ENCODE data around the gene B4GALNT3. TPM values are rescaled to one million over a fixed set of nuclear protein-coding genes. Genes with fewer than 3 reads are reported as not detected.

The B4GALNT3 gene
- total and polyA plus RNA-seq, 2 of the 13 experiments (the other 11 are each of a cell fraction or from before 2014, with no cell fraction given) = 3.2 to 4.4 TPM

DNA sequence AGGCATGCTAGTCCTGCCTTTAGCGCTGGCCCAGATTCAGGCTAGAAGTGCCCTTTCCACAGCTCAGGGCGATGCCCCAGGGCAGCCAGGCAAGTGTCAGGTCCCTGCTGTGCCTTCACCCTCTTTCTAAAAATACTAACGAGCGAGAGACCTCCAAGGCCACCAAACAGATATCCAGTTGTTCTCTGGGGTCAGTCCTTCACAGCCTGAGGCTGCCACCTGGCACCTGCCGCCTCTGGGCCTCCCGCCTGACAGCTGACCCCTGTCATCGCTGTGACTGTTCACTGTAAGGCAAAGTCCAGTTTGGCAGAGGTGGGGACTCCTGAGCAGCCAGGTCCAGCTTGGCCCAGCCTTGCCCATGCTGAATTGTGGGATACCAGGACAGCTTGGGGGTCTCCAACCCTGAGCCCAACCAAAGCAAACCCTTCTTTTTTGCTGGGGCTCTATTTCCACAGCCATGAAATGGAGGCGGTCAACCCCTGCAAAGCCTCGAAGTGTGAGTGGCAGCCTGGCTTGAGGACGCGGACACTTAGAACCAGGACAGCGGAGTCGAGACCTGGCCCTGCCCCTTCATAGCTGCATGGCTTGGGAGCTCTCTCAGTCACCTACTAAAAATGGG lies 123.6 kb downstream of the B4GALNT3 start (continued):
- TF ChIP-seq PITX1 (CRISPR knock-in tag; IDR thresholded peaks at IDR 0.05) (peak; percentile 87), ZNF777 (CRISPR knock-in tag; IDR thresholded peaks at IDR 0.05) (0 out of 2 replicates have a peak, but pooled peaks have one; percentile 28), NFE2L2 (IDR thresholded peaks at IDR 0.05; ENCODE audit: low read length) (no peak), RORA (CRISPR knock-in tag; IDR thresholded peaks at IDR 0.05) (no peak), GATA4 (IDR thresholded peaks at IDR 0.05; ENCODE audit: borderline replicate concordance, low read depth) (no peak; the same call in 1 of the 2 replicates), MEF2D (CRISPR knock-in tag; IDR thresholded peaks at IDR 0.05) (peak; percentile 97), GZF1 (CRISPR knock-in tag; IDR thresholded peaks at IDR 0.05) (no peak), NRL (CRISPR knock-in tag; IDR thresholded peaks at IDR 0.05; ENCODE audit: borderline replicate concordance) (peak; percentile 85), ZNF260 (CRISPR knock-in tag; IDR thresholded peaks at IDR 0.05; ENCODE audit: borderline replicate concordance, low read depth) (no peak), GATAD2A (CRISPR knock-in tag; IDR thresholded peaks at IDR 0.05) (peak; percentile 88), KAT7 (CRISPR knock-in tag; IDR thresholded peaks at IDR 0.05; ENCODE audit: borderline replicate concordance) (no peak), NFKBIZ (CRISPR knock-in tag; IDR thresholded peaks at IDR 0.05) (no peak; the same call in 1 of the 2 replicates), ZNF343 (CRISPR knock-in tag; IDR thresholded peaks at IDR 0.05) (no peak), HOXA3 (CRISPR knock-in tag; IDR thresholded peaks at IDR 0.05) (peak; percentile 93), MAZ (IDR thresholded peaks at IDR 0.05; ENCODE audit: borderline replicate concordance, low read depth, low read length) (no peak), MAZ (CRISPR knock-in tag; IDR thresholded peaks at IDR 0.05; ENCODE audit: low read depth) (peak; percentile 54; the same call in 1 of the 2 replicates), EZH2 (conservative IDR thresholded peaks at IDR 0.05; ENCODE audit: low read depth, low read length) (no peak)
- TF ChIP-seq, protein P1, sequence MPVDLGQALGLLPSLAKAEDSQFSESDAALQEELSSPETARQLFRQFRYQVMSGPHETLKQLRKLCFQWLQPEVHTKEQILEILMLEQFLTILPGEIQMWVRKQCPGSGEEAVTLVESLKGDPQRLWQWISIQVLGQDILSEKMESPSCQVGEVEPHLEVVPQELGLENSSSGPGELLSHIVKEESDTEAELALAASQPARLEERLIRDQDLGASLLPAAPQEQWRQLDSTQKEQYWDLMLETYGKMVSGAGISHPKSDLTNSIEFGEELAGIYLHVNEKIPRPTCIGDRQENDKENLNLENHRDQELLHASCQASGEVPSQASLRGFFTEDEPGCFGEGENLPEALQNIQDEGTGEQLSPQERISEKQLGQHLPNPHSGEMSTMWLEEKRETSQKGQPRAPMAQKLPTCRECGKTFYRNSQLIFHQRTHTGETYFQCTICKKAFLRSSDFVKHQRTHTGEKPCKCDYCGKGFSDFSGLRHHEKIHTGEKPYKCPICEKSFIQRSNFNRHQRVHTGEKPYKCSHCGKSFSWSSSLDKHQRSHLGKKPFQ (CRISPR knock-in tag; IDR thresholded peaks at IDR 0.05; ENCODE audit: insufficient replicate concordance) = peak; percentile 53
- TF ChIP-seq, protein P2, sequence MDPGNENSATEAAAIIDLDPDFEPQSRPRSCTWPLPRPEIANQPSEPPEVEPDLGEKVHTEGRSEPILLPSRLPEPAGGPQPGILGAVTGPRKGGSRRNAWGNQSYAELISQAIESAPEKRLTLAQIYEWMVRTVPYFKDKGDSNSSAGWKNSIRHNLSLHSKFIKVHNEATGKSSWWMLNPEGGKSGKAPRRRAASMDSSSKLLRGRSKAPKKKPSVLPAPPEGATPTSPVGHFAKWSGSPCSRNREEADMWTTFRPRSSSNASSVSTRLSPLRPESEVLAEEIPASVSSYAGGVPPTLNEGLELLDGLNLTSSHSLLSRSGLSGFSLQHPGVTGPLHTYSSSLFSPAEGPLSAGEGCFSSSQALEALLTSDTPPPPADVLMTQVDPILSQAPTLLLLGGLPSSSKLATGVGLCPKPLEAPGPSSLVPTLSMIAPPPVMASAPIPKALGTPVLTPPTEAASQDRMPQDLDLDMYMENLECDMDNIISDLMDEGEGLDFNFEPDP (CRISPR knock-in tag; conservative IDR thresholded peaks at IDR 0.05) = no peak
- TF ChIP-seq, protein P3, sequence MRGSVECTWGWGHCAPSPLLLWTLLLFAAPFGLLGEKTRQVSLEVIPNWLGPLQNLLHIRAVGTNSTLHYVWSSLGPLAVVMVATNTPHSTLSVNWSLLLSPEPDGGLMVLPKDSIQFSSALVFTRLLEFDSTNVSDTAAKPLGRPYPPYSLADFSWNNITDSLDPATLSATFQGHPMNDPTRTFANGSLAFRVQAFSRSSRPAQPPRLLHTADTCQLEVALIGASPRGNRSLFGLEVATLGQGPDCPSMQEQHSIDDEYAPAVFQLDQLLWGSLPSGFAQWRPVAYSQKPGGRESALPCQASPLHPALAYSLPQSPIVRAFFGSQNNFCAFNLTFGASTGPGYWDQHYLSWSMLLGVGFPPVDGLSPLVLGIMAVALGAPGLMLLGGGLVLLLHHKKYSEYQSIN (CRISPR knock-in tag; IDR thresholded peaks at IDR 0.05; ENCODE audit: borderline replicate concordance) = no peak
- TF ChIP-seq, protein P4, sequence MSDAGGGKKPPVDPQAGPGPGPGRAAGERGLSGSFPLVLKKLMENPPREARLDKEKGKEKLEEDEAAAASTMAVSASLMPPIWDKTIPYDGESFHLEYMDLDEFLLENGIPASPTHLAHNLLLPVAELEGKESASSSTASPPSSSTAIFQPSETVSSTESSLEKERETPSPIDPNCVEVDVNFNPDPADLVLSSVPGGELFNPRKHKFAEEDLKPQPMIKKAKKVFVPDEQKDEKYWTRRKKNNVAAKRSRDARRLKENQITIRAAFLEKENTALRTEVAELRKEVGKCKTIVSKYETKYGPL (CRISPR knock-in tag; IDR thresholded peaks at IDR 0.05) = no peak
- TF ChIP-seq, protein P5, sequence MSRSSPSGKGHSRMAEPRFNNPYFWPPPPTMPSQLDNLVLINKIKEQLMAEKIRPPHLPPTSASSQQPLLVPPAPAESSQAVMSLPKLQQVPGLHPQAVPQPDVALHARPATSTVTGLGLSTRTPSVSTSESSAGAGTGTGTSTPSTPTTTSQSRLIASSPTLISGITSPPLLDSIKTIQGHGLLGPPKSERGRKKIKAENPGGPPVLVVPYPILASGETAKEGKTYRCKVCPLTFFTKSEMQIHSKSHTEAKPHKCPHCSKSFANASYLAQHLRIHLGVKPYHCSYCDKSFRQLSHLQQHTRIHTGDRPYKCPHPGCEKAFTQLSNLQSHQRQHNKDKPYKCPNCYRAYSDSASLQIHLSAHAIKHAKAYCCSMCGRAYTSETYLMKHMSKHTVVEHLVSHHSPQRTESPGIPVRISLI (CRISPR knock-in tag; IDR thresholded peaks at IDR 0.05; ENCODE audit: borderline replicate concordance) = no peak
